CD8-positive, alpha-beta memory T cell (primary cell): ENCODE measurements around the gene NOP14. TPM values are rescaled to one million over a fixed set of nuclear protein-coding genes. Genes with fewer than 3 reads are reported as not detected.

ENCODE experiments used
- CTCF ChIA-PET: fragments of 350-600 bp; sonication (Branson Sonifier 250); formaldehyde crosslinking; loops from one replicate; lab custom pipeline; 2021; ENCODE audit warnings: antibody characterized with exemption; lab: Charles Lee
- POLR2A ChIA-PET: fragments of 350-600 bp; sonication (Branson Sonifier 250); formaldehyde crosslinking; loops from one replicate; lab custom pipeline; 2021; ENCODE audit warnings: antibody characterized with exemption; lab: Charles Lee
- DNase-seq, 5 donors: peaks; one replicate each; pipeline versions ENCODE4 v3.0.0 to v3.0.0-alpha.2; 2020 to 2022; ENCODE audit warnings: mixed read lengths in 1 of 5
- H3K27ac ChIP-seq: one replicate; pipeline ENCODE4 v1.7.0; 2013; ENCODE audit warnings: low read depth, mild to moderate bottlenecking, low read length, moderate library complexity
- H3K27me3 ChIP-seq: 2 replicates; pipeline ENCODE4 v1.7.0; 2013; ENCODE audit warnings: low read length, mild to moderate bottlenecking; ENCODE audit not compliant: insufficient read depth, poor library complexity, severe bottlenecking
- H3K36me3 ChIP-seq: 2 replicates; pipeline ENCODE4 v1.7.0; 2013; ENCODE audit warnings: mild to moderate bottlenecking, low read length, moderate library complexity; ENCODE audit not compliant: insufficient read depth
- H3K4me1 ChIP-seq: 2 replicates; pipeline ENCODE4 v1.7.0; 2013; ENCODE audit warnings: mild to moderate bottlenecking, low read length, moderate library complexity; ENCODE audit not compliant: insufficient read depth
- H3K4me3 ChIP-seq: 2 replicates; pipeline ENCODE4 v1.7.0; 2013; ENCODE audit warnings: mild to moderate bottlenecking, low read length
- H3K9me3 ChIP-seq: 2 replicates; pipeline ENCODE4 v1.7.0; 2013; ENCODE audit warnings: mild to moderate bottlenecking, low read length
- H3K27ac Mint-ChIP-seq, 8 donors: one replicate each; pipeline ENCODE4 v1.8.0; 2020 to 2021; ENCODE audit warnings: mixed read lengths in 8 of 8, mild to moderate bottlenecking in 6 of 8, inconsistent platforms in 3 of 8, moderate library complexity in 3 of 8
- H3K27me3 Mint-ChIP-seq, 2 donors: one replicate each; pipeline ENCODE4 v1.8.0; 2020 to 2021; ENCODE audit warnings: mixed read lengths in 2 of 2, mild to moderate bottlenecking in 1 of 2, moderate library complexity in 1 of 2
- H3K36me3 Mint-ChIP-seq, 3 donors: one replicate each; pipeline ENCODE4 v1.8.0; 2020 to 2021; ENCODE audit warnings: mixed read lengths in 3 of 3, inconsistent platforms in 1 of 3, mild to moderate bottlenecking in 1 of 3
- H3K4me1 Mint-ChIP-seq, 3 donors: one replicate each; pipeline ENCODE4 v1.8.0; 2020 to 2021; ENCODE audit warnings: mixed read lengths in 3 of 3, inconsistent platforms in 1 of 3, mild to moderate bottlenecking in 1 of 3
- H3K4me3 Mint-ChIP-seq, 7 donors: one replicate each; pipeline ENCODE4 v1.8.0; 2020 to 2021; ENCODE audit warnings: mixed read lengths in 7 of 7, mild to moderate bottlenecking in 6 of 7, moderate library complexity in 4 of 7, inconsistent platforms in 2 of 7
- H3K9me3 Mint-ChIP-seq, 5 donors: one replicate each; pipeline ENCODE4 v1.8.0; 2020 to 2022; ENCODE audit warnings: mixed read lengths in 5 of 5, mild to moderate bottlenecking in 3 of 5, moderate library complexity in 2 of 5, inconsistent platforms in 1 of 5
- polyA plus RNA-seq: library from polyadenylated mRNA; unstranded; fragments of 300-500 nt; fragmentation: Illumina TruSeq; gene quantifications from one replicate; pipeline ENCODE4 v1.2.3, GENCODE V29; 2021
- total RNA-seq, 2 experiments: library from RNA; stranded (reverse); gene quantifications; one replicate each; pipeline ENCODE4 v1.2.3, GENCODE V29; 2021

NOP14 gene
- total and polyA plus RNA-seq, 3 experiments from 2014 or later, result 26.5 to 165 (median 156) TPM

GRCh38 chr4:2932321-2932950 lies 30.8 kb downstream of the NOP14 start:
- Mint-ChIP-seq H3K27me3 (no peaks in the 10 kb centered on the region), H3K36me3 (peaks cover 0 to 69% (median 9%) of the 10 kb centered on the region in 3 donors), H3K4me1 (peaks cover 39 to 49% (median 44%) of the 10 kb centered on the region in 3 donors), H3K4me3 (peak overlapping the region; percentile 87 to 96 (median 91)), H3K27ac (peak overlapping the region; percentile 93 to 99 (median 95)), H3K9me3 (no peaks in the 10 kb centered on the region)
- ChIA-PET POLR2A (no interaction called here), CTCF (interaction anchor here (1.0 kb wide), 1 partner anchor 9 kb away, joined by 4 read pairs; no protein-coding TSS in a partner anchor)
- Histone ChIP-seq H3K9me3 (no peaks in the 10 kb centered on the region), H3K27ac (peak overlapping the region; percentile 59), H3K4me3 (peak overlapping the region; percentile 49), H3K27me3 (no peaks in the 10 kb centered on the region), H3K36me3 (peaks cover 16% of the 10 kb centered on the region), H3K4me1 (peaks cover 50% of the 10 kb centered on the region)
- peak in 1 of 5 donors; percentile 57 for DNase-seq

- H3K4me1 Mint-ChIP-seq, result peaks cover 32 to 42% (median 37%) of the 10 kb centered on the region in 3 donors
- H3K27me3 Mint-ChIP-seq, result no peaks in the 10 kb centered on the region
- peak; percentile 52 to 69 (median 57) for DNase-seq
- Histone ChIP-seq H3K27me3 (no peaks in the 10 kb centered on the region), H3K27ac (peak overlapping the region; percentile 59), H3K4me3 (peak overlapping the region; percentile 49), H3K4me1 (peaks cover 43% of the 10 kb centered on the region), H3K9me3 (no peaks in the 10 kb centered on the region), H3K36me3 (peaks cover 23% of the 10 kb centered on the region)
- ChIA-PET CTCF (interaction anchor here (0.6 kb wide), 1 partner anchor 9 kb away, joined by 4 read pairs; no protein-coding TSS in a partner anchor), POLR2A (no interaction called here)
- H3K36me3 Mint-ChIP-seq, result peaks cover 0 to 69% (median 6%) of the 10 kb centered on the region in 3 donors
- peak overlapping the region; percentile 88 to 98 (median 94) for H3K27ac Mint-ChIP-seq
- peak overlapping the region; percentile 87 to 96 (median 91) for H3K4me3 Mint-ChIP-seq
- H3K9me3 Mint-ChIP-seq, result no peaks in the 10 kb centered on the region
Observed at GRCh38 chr4:2931512-2932301, 31.5 kb downstream of the NOP14 start.

- peaks cover 35% of the 10 kb centered on the region for H3K4me1 ChIP-seq
- H3K36me3 ChIP-seq, result peaks cover 27% of the 10 kb centered on the region
- H3K4me3 ChIP-seq, result no peak overlapping the region
- POLR2A ChIA-PET, result interaction anchor here (0.6 to 1.5 kb wide), 2 partner anchors 71 to 80 kb away, joined by 3 read pairs; no protein-coding TSS in a partner anchor
- peak overlapping the region in 1 of 7 donors; percentile 16 for H3K4me3 Mint-ChIP-seq
- no peaks in the 10 kb centered on the region for H3K9me3 Mint-ChIP-seq
- H3K27ac Mint-ChIP-seq, result peak overlapping the region in 4 of 8 donors; percentile 95 to 98 (median 96)
- no peaks in the 10 kb centered on the region for H3K27me3 ChIP-seq
- DNase-seq, result peak in 1 of 5 donors; percentile 49
- H3K4me1 Mint-ChIP-seq, result peaks cover 24 to 34% (median 29%) of the 10 kb centered on the region in 3 donors
- no peaks in the 10 kb centered on the region for H3K27me3 Mint-ChIP-seq
- no peak overlapping the region for H3K27ac ChIP-seq
- no peaks in the 10 kb centered on the region for H3K9me3 ChIP-seq
- CTCF ChIA-PET, result interaction anchor here (0.6 to 0.8 kb wide), 2 partner anchors 8 to 143 kb away, joined by 4 read pairs; no protein-coding TSS in a partner anchor
- peaks cover 0 to 72% (median 6%) of the 10 kb centered on the region in 3 donors for H3K36me3 Mint-ChIP-seq
Observed at GRCh38 chr4:2930758-2931511, 32.3 kb downstream of the NOP14 start.

- peak in 1 of 5 donors; percentile 46 for DNase-seq
- CTCF ChIA-PET, result interaction anchor here (0.8 kb wide), 1 partner anchor 143 kb away, joined by 4 read pairs; no protein-coding TSS in a partner anchor
Observed at GRCh38 chr4:2930135-2930757, 33.0 kb downstream of the NOP14 start.

GRCh38 chr4:2929469-2929868 lies 33.7 kb downstream of the NOP14 start:
- H3K4me1 Mint-ChIP-seq, result peaks cover 21 to 28% (median 22%) of the 10 kb centered on the region in 3 donors
- peaks cover 0 to 79% (median 6%) of the 10 kb centered on the region in 3 donors for H3K36me3 Mint-ChIP-seq
- no peak overlapping the region for H3K4me3 Mint-ChIP-seq
- ChIA-PET POLR2A (interaction anchor here (1.0 to 1.5 kb wide), 3 partner anchors 33 to 110 kb away, joined by 3 to 4 read pairs (median 3); no protein-coding TSS in a partner anchor), CTCF (interaction anchor here (1.1 kb wide), 1 partner anchor 25 kb away, joined by 4 read pairs; no protein-coding TSS in a partner anchor)
- H3K9me3 ChIP-seq, result no peaks in the 10 kb centered on the region
- H3K9me3 Mint-ChIP-seq, result no peaks in the 10 kb centered on the region
- peaks cover 29% of the 10 kb centered on the region for H3K4me1 ChIP-seq
- no peaks in the 10 kb centered on the region for H3K27me3 Mint-ChIP-seq
- H3K36me3 ChIP-seq, result peaks cover 36% of the 10 kb centered on the region
- H3K4me3 ChIP-seq, result no peak overlapping the region
- peak in 1 of 5 donors; percentile 42 for DNase-seq
- no peak overlapping the region for H3K27ac ChIP-seq
- peak overlapping the region in 5 of 8 donors; percentile 42 to 83 (median 51) for H3K27ac Mint-ChIP-seq
- no peaks in the 10 kb centered on the region for H3K27me3 ChIP-seq

More at GRCh38 chr4:2930135-2930757, 33.0 kb downstream of the NOP14 start:
- H3K4me1 Mint-ChIP-seq, result peaks cover 19 to 28% (median 23%) of the 10 kb centered on the region in 3 donors
- H3K27me3 Mint-ChIP-seq, result no peaks in the 10 kb centered on the region
- H3K27ac Mint-ChIP-seq, result peak overlapping the region in 4 of 8 donors; percentile 3 to 83 (median 38)
- Histone ChIP-seq H3K4me3 (no peak overlapping the region), H3K4me1 (peaks cover 29% of the 10 kb centered on the region), H3K36me3 (peaks cover 30% of the 10 kb centered on the region), H3K27me3 (no peaks in the 10 kb centered on the region), H3K27ac (no peak overlapping the region), H3K9me3 (no peaks in the 10 kb centered on the region)
- H3K9me3 Mint-ChIP-seq, result no peaks in the 10 kb centered on the region
- peaks cover 0 to 72% (median 6%) of the 10 kb centered on the region in 3 donors for H3K36me3 Mint-ChIP-seq
- peak overlapping the region in 1 of 7 donors; percentile 16 for H3K4me3 Mint-ChIP-seq
- POLR2A ChIA-PET, result interaction anchor here (0.6 to 1.5 kb wide), 2 partner anchors 70 to 79 kb away, joined by 3 read pairs; no protein-coding TSS in a partner anchor

- ChIA-PET CTCF (interaction anchor here (1.1 kb wide), 1 partner anchor 26 kb away, joined by 4 read pairs; no protein-coding TSS in a partner anchor), POLR2A (interaction anchor here (0.6 to 1.2 kb wide), 4 partner anchors 21 to 109 kb away, joined by 3 to 4 read pairs (median 4); no protein-coding TSS in a partner anchor)
- no peaks in the 10 kb centered on the region for H3K9me3 Mint-ChIP-seq
- H3K4me1 Mint-ChIP-seq, result peaks cover 24 to 31% (median 27%) of the 10 kb centered on the region in 3 donors
- peak overlapping the region in 2 of 7 donors; percentile 58 to 77 for H3K4me3 Mint-ChIP-seq
- Histone ChIP-seq H3K4me1 (peaks cover 28% of the 10 kb centered on the region), H3K36me3 (peaks cover 36% of the 10 kb centered on the region), H3K9me3 (no peaks in the 10 kb centered on the region), H3K27me3 (no peaks in the 10 kb centered on the region), H3K4me3 (no peak overlapping the region), H3K27ac (no peak overlapping the region)
- DNase-seq, result peak in 1 of 5 donors; percentile 40
- peaks cover 0 to 88% (median 7%) of the 10 kb centered on the region in 3 donors for H3K36me3 Mint-ChIP-seq
- H3K27ac Mint-ChIP-seq, result peak overlapping the region in 7 of 8 donors; percentile 47 to 83 (median 54)
- no peaks in the 10 kb centered on the region for H3K27me3 Mint-ChIP-seq
Observed at GRCh38 chr4:2928242-2929176, 34.7 kb downstream of the NOP14 start.
